GM21717 (cell line): Measurements from ENCODE around the gene CIZ1.
A peak's percentile ranks its signal among the peaks of the same experiment; 100 is the strongest.
"Not testable (repeated sequence)": the region's sequence is repeated elsewhere in the genome, so short reads cannot be mapped to it uniquely, and the experiment has no call there.

ENCODE experiments used
- ATAC-seq: cut with Tn5 transposase; IDR thresholded peaks from one replicate; pipeline ENCODE4 v1.9.1; 2021; ENCODE audit warnings: mild to moderate bottlenecking, moderate library complexity; ENCODE audit not compliant: unreplicated experiment

CIZ1 gene, protein sequence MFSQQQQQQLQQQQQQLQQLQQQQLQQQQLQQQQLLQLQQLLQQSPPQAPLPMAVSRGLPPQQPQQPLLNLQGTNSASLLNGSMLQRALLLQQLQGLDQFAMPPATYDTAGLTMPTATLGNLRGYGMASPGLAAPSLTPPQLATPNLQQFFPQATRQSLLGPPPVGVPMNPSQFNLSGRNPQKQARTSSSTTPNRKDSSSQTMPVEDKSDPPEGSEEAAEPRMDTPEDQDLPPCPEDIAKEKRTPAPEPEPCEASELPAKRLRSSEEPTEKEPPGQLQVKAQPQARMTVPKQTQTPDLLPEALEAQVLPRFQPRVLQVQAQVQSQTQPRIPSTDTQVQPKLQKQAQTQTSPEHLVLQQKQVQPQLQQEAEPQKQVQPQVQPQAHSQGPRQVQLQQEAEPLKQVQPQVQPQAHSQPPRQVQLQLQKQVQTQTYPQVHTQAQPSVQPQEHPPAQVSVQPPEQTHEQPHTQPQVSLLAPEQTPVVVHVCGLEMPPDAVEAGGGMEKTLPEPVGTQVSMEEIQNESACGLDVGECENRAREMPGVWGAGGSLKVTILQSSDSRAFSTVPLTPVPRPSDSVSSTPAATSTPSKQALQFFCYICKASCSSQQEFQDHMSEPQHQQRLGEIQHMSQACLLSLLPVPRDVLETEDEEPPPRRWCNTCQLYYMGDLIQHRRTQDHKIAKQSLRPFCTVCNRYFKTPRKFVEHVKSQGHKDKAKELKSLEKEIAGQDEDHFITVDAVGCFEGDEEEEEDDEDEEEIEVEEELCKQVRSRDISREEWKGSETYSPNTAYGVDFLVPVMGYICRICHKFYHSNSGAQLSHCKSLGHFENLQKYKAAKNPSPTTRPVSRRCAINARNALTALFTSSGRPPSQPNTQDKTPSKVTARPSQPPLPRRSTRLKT

GRCh38 chr9:128191406-128192046 is at the start of gene CIZ1:
TSS of gene CIZ1 (minus strand) at chr9:128191572. CDS start at chr9:128190857, 715 bp downstream.
- peak; percentile 75 for ATAC-seq

DNA sequence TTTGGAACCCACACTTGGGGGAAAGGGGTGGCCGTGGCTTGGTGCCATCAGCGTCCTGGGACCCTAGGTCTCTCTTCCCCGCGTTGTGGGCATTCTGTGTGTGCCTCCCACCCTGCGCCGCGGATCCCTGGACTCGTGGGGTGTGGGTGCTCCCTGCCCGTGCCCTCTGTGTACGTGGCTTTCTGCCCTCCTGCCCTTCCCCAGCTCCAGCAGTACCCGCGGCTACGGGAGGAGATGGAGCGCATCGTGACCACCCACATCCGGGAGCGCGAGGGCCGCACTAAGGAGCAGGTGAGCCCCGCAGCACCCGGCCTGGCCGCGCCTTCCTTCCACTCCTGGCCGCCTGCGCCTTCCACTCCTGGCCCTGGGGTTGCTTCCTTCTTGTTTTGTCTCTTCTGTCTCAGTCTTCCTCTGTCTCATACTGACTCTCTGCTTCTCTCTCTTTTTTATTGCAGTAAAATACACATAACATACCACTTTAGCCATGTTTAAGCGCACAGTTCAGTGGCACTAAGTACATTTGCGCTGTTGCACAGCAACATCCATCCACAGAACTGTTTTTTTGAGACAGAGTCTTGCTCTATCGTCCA is 42.5 kb upstream of the CIZ1 start:
- no peak for ATAC-seq

- no peak for ATAC-seq
Observed at GRCh38 chr9:128232528-128233428, 41.4 kb upstream of the CIZ1 start.

GRCh38 chr9:128231638-128232527 is 40.5 kb upstream of the CIZ1 start:
- no peak for ATAC-seq

GRCh38 chr9:128230897-128231296 is 39.5 kb upstream of the CIZ1 start:
- ATAC-seq: not testable (repeated sequence)

- ATAC-seq: no peak
Observed at GRCh38 chr9:128226412-128226801, 35.0 kb upstream of the CIZ1 start.

- ATAC-seq: no peak
Observed at GRCh38 chr9:128225770-128226411, 34.5 kb upstream of the CIZ1 start.

GRCh38 chr9:128224877-128225276 is 33.5 kb upstream of the CIZ1 start:
- no peak for ATAC-seq

- ATAC-seq: no peak
Observed at GRCh38 chr9:128222880-128223670, 31.7 kb upstream of the CIZ1 start.

- ATAC-seq: no peak
Observed at GRCh38 chr9:128222026-128222425, 30.7 kb upstream of the CIZ1 start.

DNA sequence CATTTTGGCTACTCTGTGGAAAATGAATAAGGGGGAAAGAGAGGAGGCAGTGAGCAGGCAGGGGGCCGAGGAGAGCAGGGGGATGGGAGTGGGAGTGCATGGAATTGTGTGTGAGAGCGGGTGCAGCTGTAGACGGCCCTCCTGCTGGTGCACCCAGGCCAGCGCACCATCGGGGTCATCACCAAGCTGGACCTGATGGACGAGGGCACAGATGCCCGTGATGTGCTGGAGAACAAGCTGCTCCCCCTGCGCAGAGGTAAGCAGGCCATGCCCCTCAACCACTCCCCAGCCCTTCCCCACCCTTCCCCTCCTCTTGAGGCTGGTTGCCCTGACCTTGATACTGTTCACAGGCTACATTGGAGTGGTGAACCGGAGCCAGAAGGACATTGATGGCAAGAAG is 28.5 kb upstream of the CIZ1 start:
- ATAC-seq: no peak

GRCh38 chr9:128218518-128219389 is 27.4 kb upstream of the CIZ1 start:
- ATAC-seq: peak; percentile 83

GRCh38 chr9:128218172-128218517 is 26.8 kb upstream of the CIZ1 start:
- ATAC-seq: no peak

DNA sequence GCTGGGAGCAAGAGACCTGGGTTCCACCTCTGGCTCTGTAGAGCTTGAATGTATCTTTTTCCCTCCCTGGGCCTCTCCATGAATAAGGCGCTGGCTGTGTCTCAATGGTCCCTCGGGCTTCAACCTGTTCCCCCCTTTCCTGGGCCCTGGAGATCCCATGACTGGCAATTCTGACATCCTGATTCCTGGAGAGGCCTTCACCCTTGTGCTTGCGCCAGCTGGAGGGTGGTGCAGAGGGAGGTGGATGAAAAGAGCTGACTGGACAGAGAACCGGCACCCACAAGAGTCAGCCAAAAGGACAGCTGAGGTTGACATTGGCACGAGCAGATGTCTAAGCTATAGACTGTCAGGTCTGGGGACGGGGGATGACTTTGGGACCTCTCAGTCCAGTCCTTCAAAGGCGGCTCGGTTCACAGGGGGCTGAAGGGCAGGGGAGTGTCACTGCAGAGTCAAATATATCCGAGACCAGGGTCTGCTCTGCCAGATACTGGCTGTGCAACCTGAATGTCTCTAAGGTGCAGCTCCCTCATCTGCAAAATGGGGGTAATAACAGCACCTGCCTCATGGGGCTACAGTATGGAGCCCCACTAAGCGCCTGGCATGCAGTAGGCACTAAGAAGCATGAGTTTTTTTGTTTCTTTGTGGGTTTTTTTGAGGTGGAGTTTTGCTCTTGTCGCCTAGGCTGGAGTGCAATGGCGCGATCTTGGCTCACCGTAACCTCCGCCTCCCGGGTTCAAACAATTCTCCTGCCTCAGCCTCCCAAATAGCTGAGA is 25.6 kb upstream of the CIZ1 start:
- ATAC-seq: no peak

DNA sequence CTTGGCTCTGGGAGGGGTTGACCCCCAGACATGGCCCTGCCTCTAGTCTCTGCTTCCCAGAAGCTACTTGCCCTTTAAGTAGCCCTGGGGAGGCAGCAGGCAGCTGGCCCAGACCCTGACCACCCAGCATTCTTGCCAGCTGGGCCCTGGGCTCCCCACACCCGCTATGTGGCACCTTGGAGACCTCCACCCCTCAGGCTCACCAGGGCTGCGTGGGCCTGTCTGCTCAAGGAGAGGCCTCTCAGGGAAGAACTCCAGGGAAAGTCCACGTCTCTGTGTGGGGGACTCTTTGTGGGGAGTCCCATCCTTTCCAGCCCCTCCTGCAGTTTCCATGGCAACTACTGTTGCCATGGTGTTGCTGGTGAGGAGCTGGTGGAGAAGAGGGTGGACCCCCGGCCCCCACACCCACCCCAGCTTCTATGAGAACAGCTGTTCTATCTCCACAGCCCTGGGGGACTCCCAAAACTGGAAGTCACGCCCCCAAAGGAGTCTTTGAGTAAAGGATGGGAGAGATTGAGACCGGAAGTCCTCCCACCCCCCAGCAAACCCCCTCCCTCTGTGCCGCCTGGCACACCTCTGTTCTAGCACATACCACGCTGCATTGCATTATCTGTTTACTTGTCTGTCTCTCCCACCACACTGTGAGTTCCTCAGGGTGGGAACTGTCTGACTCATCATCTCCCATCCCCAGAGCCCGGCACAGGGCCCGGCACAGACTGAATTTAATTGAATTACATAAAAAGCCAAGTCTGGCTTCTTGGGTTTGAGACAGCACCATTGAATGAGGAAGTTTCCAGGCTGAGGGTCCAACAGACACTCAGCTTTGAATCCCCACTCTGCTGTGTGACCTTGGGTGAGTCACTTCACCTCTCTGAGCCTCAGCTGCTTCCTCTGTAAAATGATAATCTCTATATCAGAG is 24.4 kb upstream of the CIZ1 start:
- no peak for ATAC-seq
